Measurements from ENCODE around the gene PRKG1. TPM values are rescaled to one million over a fixed set of nuclear protein-coding genes. Genes with fewer than 3 reads are reported as not detected.
A peak's percentile ranks its signal among the peaks of the same experiment; 100 is the strongest.

PRKG1 gene
- total RNA-seq, 1 donor from 2014 or later: 26.4 TPM

DNA sequence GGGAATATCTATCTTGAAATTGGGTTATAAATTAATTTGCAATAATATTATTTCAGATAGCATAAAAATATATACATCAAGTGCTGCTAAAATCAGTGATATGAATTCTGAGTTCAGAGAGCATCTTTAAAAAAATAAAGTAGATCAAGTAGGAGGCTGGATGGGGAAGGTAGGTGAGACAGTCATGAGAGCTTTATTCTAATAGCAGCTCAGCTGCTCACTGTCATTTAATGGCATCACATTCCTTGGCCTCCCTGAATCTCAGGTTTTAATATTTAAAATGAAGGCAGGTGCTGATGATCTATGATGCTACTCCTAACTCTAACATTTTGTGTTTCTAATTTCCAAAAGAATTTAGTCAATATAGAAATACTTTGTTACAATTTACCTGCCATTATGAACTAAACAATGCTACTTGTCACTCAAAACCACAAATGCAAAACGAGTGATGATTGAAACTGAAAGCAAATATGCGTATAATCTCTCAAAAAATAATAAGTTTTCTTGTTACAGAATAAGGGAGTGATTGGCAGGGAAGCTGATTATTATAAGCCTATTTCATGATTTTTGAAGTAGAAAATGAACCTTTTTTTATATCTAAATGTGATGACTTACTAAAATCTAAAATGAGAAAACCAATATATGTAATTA, 772.7 kb downstream of the PRKG1 start:
- Histone ChIP-seq H4K20me1 (ENCODE audit: low read depth) (no peaks in the 10 kb centered on the region), H3K4me1 (peaks cover 22% of the 10 kb centered on the region), H3K79me2 (ENCODE audit: low read depth) (no peaks in the 10 kb centered on the region), H3K9me3 (ENCODE audit: low read depth) (no peaks in the 10 kb centered on the region), H3K4me3 (no peak overlapping the region), H3F3A (ENCODE audit: low read depth) (peaks cover 12% of the 10 kb centered on the region), H3K9ac (no peak overlapping the region), H3K27ac (no peak overlapping the region), H2AFZ (replicated peaks) (no peak overlapping the region), H3K4me2 (no peak overlapping the region), H3K36me3 (no peaks in the 10 kb centered on the region), H3K27me3 (no peaks in the 10 kb centered on the region)
- H3K27ac Mint-ChIP-seq: no peak overlapping the region
- DNase-seq (ENCODE audit: low spot score): no peak
- no peaks in the 10 kb centered on the region for H3K9me3 Mint-ChIP-seq
- no peaks in the 10 kb centered on the region for H3K27me3 Mint-ChIP-seq (ENCODE audit: insufficient read depth, low read depth)
- no peaks in the 10 kb centered on the region for H3K36me3 Mint-ChIP-seq
- no peaks in the 10 kb centered on the region for H3K4me1 Mint-ChIP-seq
- no peak for TF ChIP-seq CTCF (IDR thresholded peaks at IDR 0.05)
- no peak for TF ChIP-seq EZH2 (IDR thresholded peaks at IDR 0.05)
- no peak for TF ChIP-seq EZH2phosphoT487 (IDR thresholded peaks at IDR 0.05)
- no peak overlapping the region for H3K4me3 Mint-ChIP-seq

DNA sequence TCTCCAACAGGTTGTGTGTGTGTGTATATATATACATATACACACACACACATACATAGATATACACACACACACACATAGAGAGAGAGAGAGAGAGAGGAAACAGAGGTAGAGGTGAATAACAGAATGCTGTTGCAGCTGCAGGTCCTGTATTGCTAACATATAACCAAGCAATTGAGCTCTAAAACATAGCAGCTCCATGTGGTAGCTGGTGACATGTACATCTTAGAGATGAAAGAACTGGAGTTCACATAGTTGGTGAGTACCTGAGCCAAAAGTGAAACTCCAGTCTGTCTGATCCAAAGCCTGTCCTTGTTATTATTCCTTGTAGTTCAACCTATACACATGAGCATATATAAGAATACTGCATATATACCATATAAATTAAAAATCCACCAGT, 778.0 kb downstream of the PRKG1 start:
- H3K4me2 ChIP-seq: no peak overlapping the region
- H3K36me3 Mint-ChIP-seq: no peaks in the 10 kb centered on the region
- no peak overlapping the region for H3K4me3 Mint-ChIP-seq

GRCh38 chr10:51857305-51857704, 783.0 kb downstream of the PRKG1 start:
- H3F3A ChIP-seq (ENCODE audit: low read depth): peaks cover 51% of the 10 kb centered on the region
- H3K27me3 ChIP-seq: no peaks in the 10 kb centered on the region
- H3K4me1 ChIP-seq: peaks cover 20% of the 10 kb centered on the region
- no peaks in the 10 kb centered on the region for H3K79me2 ChIP-seq (ENCODE audit: low read depth)
- peak; percentile 31 for DNase-seq (ENCODE audit: low spot score)
- peaks cover 13% of the 10 kb centered on the region for H3K4me1 Mint-ChIP-seq
- H3K4me2 ChIP-seq: peak overlapping the region; percentile 80
- peak overlapping the region; percentile 27 for H3K4me3 ChIP-seq
- H3K36me3 Mint-ChIP-seq: no peaks in the 10 kb centered on the region
- H3K9me3 Mint-ChIP-seq: peaks cover 5% of the 10 kb centered on the region
- H3K36me3 ChIP-seq: peaks cover 9% of the 10 kb centered on the region
- no peak overlapping the region for H3K27ac Mint-ChIP-seq
- peak overlapping the region; percentile 92 for H2AFZ ChIP-seq (replicated peaks)
- H4K20me1 ChIP-seq (ENCODE audit: low read depth): no peaks in the 10 kb centered on the region
- no peaks in the 10 kb centered on the region for H3K27me3 Mint-ChIP-seq (ENCODE audit: insufficient read depth, low read depth)
- no peak overlapping the region for H3K9ac ChIP-seq
- H3K4me3 Mint-ChIP-seq: peak overlapping the region; percentile 2
- TF ChIP-seq EZH2phosphoT487 (IDR thresholded peaks at IDR 0.05) (no peak), CTCF (IDR thresholded peaks at IDR 0.05) (no peak), EZH2 (IDR thresholded peaks at IDR 0.05) (no peak)
- H3K27ac ChIP-seq: peak overlapping the region; percentile 79
- H3K9me3 ChIP-seq (ENCODE audit: low read depth): peaks cover 9% of the 10 kb centered on the region

More for the DNA sequence above, 778.0 kb downstream of the PRKG1 start:
- Mint-ChIP-seq H3K9me3 (peaks cover 5% of the 10 kb centered on the region), H3K27ac (no peak overlapping the region), H3K27me3 (ENCODE audit: insufficient read depth, low read depth) (no peaks in the 10 kb centered on the region), H3K4me1 (peaks cover 5% of the 10 kb centered on the region)
- Histone ChIP-seq H2AFZ (replicated peaks) (no peak overlapping the region), H3K27ac (no peak overlapping the region), H3K36me3 (peaks cover 9% of the 10 kb centered on the region), H3K9me3 (ENCODE audit: low read depth) (peaks cover 9% of the 10 kb centered on the region), H3K4me1 (peaks cover 13% of the 10 kb centered on the region), H3K4me3 (no peak overlapping the region), H3K27me3 (no peaks in the 10 kb centered on the region), H3K79me2 (ENCODE audit: low read depth) (no peaks in the 10 kb centered on the region), H3F3A (ENCODE audit: low read depth) (peaks cover 23% of the 10 kb centered on the region), H4K20me1 (ENCODE audit: low read depth) (no peaks in the 10 kb centered on the region), H3K9ac (no peak overlapping the region)
- no peak for TF ChIP-seq CTCF (IDR thresholded peaks at IDR 0.05)
- no peak for TF ChIP-seq EZH2 (IDR thresholded peaks at IDR 0.05)
- DNase-seq (ENCODE audit: low spot score): no peak
